Large intestine (tissue), 3 donors: ENCODE data around the gene CHIA. TPM values are rescaled to one million over a fixed set of nuclear protein-coding genes. Genes with fewer than 3 reads are reported as not detected.

Experiments used
- DNase-seq, 2 donors: peaks; one replicate each; pipeline versions ENCODE4 v3.0.0 to v3.0.0-alpha.2; 2013
- H3K27ac ChIP-seq: one replicate; pipeline ENCODE4 v1.5.1; 2013; ENCODE audit warnings: low read length
- H3K27me3 ChIP-seq: 2 replicates; pipeline ENCODE4 v1.6.1; 2013; ENCODE audit warnings: low read length; ENCODE audit not compliant: control insufficient read depth, insufficient read depth
- H3K36me3 ChIP-seq: 2 replicates; pipeline ENCODE4 v1.6.1; 2013; ENCODE audit warnings: low read length; ENCODE audit not compliant: control insufficient read depth, insufficient read depth
- H3K4me1 ChIP-seq: one replicate; pipeline ENCODE4 v1.6.1; 2013; ENCODE audit warnings: low read length; ENCODE audit not compliant: control insufficient read depth, insufficient read depth
- H3K4me3 ChIP-seq: one replicate; pipeline ENCODE4 v1.5.1; 2013; ENCODE audit warnings: low read length
- H3K9me3 ChIP-seq: one replicate; pipeline ENCODE4 v1.6.1; 2013; ENCODE audit warnings: mild to moderate bottlenecking, low read depth, low read length, moderate library complexity; ENCODE audit not compliant: control insufficient read depth
- WGBS: methylation state at CpG from one replicate; pipeline ENCODE4 v1.1.5; 2013; ENCODE audit warnings: low lambda C conversion rate; ENCODE audit not compliant: insufficient coverage; 5-methylcytosine and 5-hydroxymethylcytosine counted together
- polyA plus RNA-seq: library from polyadenylated mRNA; unstranded; fragments of 120-200 nt; gene quantifications from one replicate; pipeline ENCODE4 v1.2.1, GENCODE V29; 2013

CHIA gene
- polyA plus RNA-seq, 1 donor: not detected

GRCh38 chr1:111269825-111270406 is 20.7 kb upstream of the CHIA start:
- WGBS: no CpG with 5 or more reads among the region's 4 CpGs
- H3K27me3 ChIP-seq: peaks cover 43% of the 10 kb centered on the region
- peaks cover 4% of the 10 kb centered on the region for H3K9me3 ChIP-seq
- H3K27ac ChIP-seq: no peak overlapping the region
- no peak for DNase-seq
- H3K4me3 ChIP-seq: no peak overlapping the region
- H3K36me3 ChIP-seq: no peaks in the 10 kb centered on the region
- no peaks in the 10 kb centered on the region for H3K4me1 ChIP-seq

GRCh38 chr1:111270771-111271463 is 19.7 kb upstream of the CHIA start:
- Histone ChIP-seq H3K27ac (no peak overlapping the region), H3K27me3 (peaks cover 43% of the 10 kb centered on the region), H3K4me1 (no peaks in the 10 kb centered on the region), H3K4me3 (no peak overlapping the region), H3K36me3 (no peaks in the 10 kb centered on the region), H3K9me3 (peaks cover 4% of the 10 kb centered on the region)
- no peak for DNase-seq
- no CpG with 5 or more reads among the region's 40 CpGs for WGBS

GRCh38 chr1:111271464-111271801 is 19.2 kb upstream of the CHIA start:
- no peak overlapping the region for H3K27ac ChIP-seq
- peaks cover 4% of the 10 kb centered on the region for H3K9me3 ChIP-seq
- H3K36me3 ChIP-seq: no peaks in the 10 kb centered on the region
- H3K27me3 ChIP-seq: peaks cover 43% of the 10 kb centered on the region
- no CpG with 5 or more reads among the region's 16 CpGs for WGBS
- no peaks in the 10 kb centered on the region for H3K4me1 ChIP-seq
- no peak overlapping the region for H3K4me3 ChIP-seq
- DNase-seq: no peak

GRCh38 chr1:111272081-111272480 is 18.6 kb upstream of the CHIA start:
- Histone ChIP-seq H3K27me3 (peaks cover 42% of the 10 kb centered on the region), H3K9me3 (peaks cover 4% of the 10 kb centered on the region), H3K27ac (no peak overlapping the region), H3K4me3 (no peak overlapping the region), H3K36me3 (no peaks in the 10 kb centered on the region), H3K4me1 (no peaks in the 10 kb centered on the region)
- no peak for DNase-seq
- WGBS: 80% methylated on average over 1 of the region's 3 CpGs

GRCh38 chr1:111274653-111275052 is 16.0 kb upstream of the CHIA start:
- no peak overlapping the region for H3K4me3 ChIP-seq
- no peak for DNase-seq
- H3K4me1 ChIP-seq: no peaks in the 10 kb centered on the region
- H3K36me3 ChIP-seq: no peaks in the 10 kb centered on the region
- peaks cover 4% of the 10 kb centered on the region for H3K9me3 ChIP-seq
- H3K27me3 ChIP-seq: peaks cover 25% of the 10 kb centered on the region
- WGBS: 100% methylated on average over 4 of the region's 4 CpGs
- no peak overlapping the region for H3K27ac ChIP-seq

GRCh38 chr1:111275079-111275478 is 15.6 kb upstream of the CHIA start:
- no peak overlapping the region for H3K4me3 ChIP-seq
- WGBS: no CpG with 5 or more reads among the region's 1 CpG
- DNase-seq: no peak
- H3K9me3 ChIP-seq: peaks cover 4% of the 10 kb centered on the region
- no peak overlapping the region for H3K27ac ChIP-seq
- no peaks in the 10 kb centered on the region for H3K4me1 ChIP-seq
- H3K36me3 ChIP-seq: no peaks in the 10 kb centered on the region
- peaks cover 22% of the 10 kb centered on the region for H3K27me3 ChIP-seq

GRCh38 chr1:111275780-111276433 is 14.7 kb upstream of the CHIA start:
- no peak for DNase-seq
- Histone ChIP-seq H3K36me3 (no peaks in the 10 kb centered on the region), H3K4me3 (no peak overlapping the region), H3K9me3 (no peaks in the 10 kb centered on the region), H3K27me3 (peaks cover 14% of the 10 kb centered on the region), H3K4me1 (no peaks in the 10 kb centered on the region), H3K27ac (no peak overlapping the region)

GRCh38 chr1:111279144-111279543 is 11.5 kb upstream of the CHIA start:
- Histone ChIP-seq H3K27ac (no peak overlapping the region), H3K36me3 (no peaks in the 10 kb centered on the region), H3K4me1 (no peaks in the 10 kb centered on the region), H3K4me3 (no peak overlapping the region), H3K27me3 (no peaks in the 10 kb centered on the region), H3K9me3 (no peaks in the 10 kb centered on the region)
- no CpG with 5 or more reads among the region's 4 CpGs for WGBS
- no peak for DNase-seq

GRCh38 chr1:111280267-111280666 is 10.4 kb upstream of the CHIA start:
- Histone ChIP-seq H3K4me1 (no peaks in the 10 kb centered on the region), H3K9me3 (no peaks in the 10 kb centered on the region), H3K36me3 (no peaks in the 10 kb centered on the region), H3K27me3 (no peaks in the 10 kb centered on the region), H3K27ac (no peak overlapping the region), H3K4me3 (no peak overlapping the region)
- no peak for DNase-seq

GRCh38 chr1:111281411-111281810 is 9.2 kb upstream of the CHIA start:
- WGBS: no CpG with 5 or more reads among the region's 5 CpGs
- Histone ChIP-seq H3K4me3 (no peak overlapping the region), H3K27ac (no peak overlapping the region), H3K4me1 (no peaks in the 10 kb centered on the region), H3K9me3 (no peaks in the 10 kb centered on the region), H3K36me3 (no peaks in the 10 kb centered on the region), H3K27me3 (no peaks in the 10 kb centered on the region)
- no peak for DNase-seq

GRCh38 chr1:111283838-111284237 is 6.8 kb upstream of the CHIA start:
- no peaks in the 10 kb centered on the region for H3K36me3 ChIP-seq
- no peak overlapping the region for H3K27ac ChIP-seq
- no peak overlapping the region for H3K4me3 ChIP-seq
- H3K4me1 ChIP-seq: no peaks in the 10 kb centered on the region
- no peaks in the 10 kb centered on the region for H3K9me3 ChIP-seq
- DNase-seq: peak in 1 of 2 donors; percentile 4
- peaks cover 3% of the 10 kb centered on the region for H3K27me3 ChIP-seq
